Endothelial cell of umbilical vein (primary cell): Measurements from ENCODE around the gene RET. TPM values are rescaled to one million over a fixed set of nuclear protein-coding genes. Genes with fewer than 3 reads are reported as not detected.

ENCODE experiments used
- BruUV-seq: library from RNA; stranded (reverse); fragments of 400-500 nt; replicated peaks from 2 replicates; lab custom pipeline; 2021; lab: Mats Ljungman, UMichigan
- CTCF ChIA-PET: fragments of 300-600, 350-600 bp; sonication (Branson Sonifier 250); formaldehyde crosslinking; loops from one replicate; lab custom pipeline; 2021; ENCODE audit warnings: antibody characterized with exemption, inconsistent platforms; lab: Charles Lee
- POLR2A ChIA-PET: fragments of 300-600, 350-600 bp; sonication (Branson Sonifier 250); formaldehyde crosslinking; loops from one replicate; lab custom pipeline; 2021; ENCODE audit warnings: antibody characterized with exemption, inconsistent platforms; lab: Charles Lee
- DNase-seq: peaks from one replicate; pipeline ENCODE4 v3.0.0-alpha.2; 2011; ENCODE audit warnings: low read depth, low spot score
- FAIRE-seq: peaks from 2 replicates; lab custom pipeline; 2011; peaks lifted over from hg19 to GRCh38; lab: Jason Lieb, UNC
- H2AFZ ChIP-seq: 2 replicates; pipeline ENCODE4 v1.6.0; 2012; ENCODE audit warnings: low read depth, low read length, control low read depth, inconsistent platforms
- H3K27ac ChIP-seq: 2 replicates; pipeline ENCODE4 v1.5.1; 2011; ENCODE audit warnings: low read depth, mild to moderate bottlenecking, control low read depth, low read length, moderate library complexity; ENCODE audit not compliant: insufficient read depth
- H3K27me3 ChIP-seq, 2 experiments: 2 replicates each; pipeline versions ENCODE4 v1.6.0 to v1.6.1; 2011; ENCODE audit warnings: low read length in 2 of 2, mixed read lengths in 1 of 2; ENCODE audit not compliant: control insufficient read depth in 2 of 2, insufficient read depth in 2 of 2
- H3K36me3 ChIP-seq, 2 experiments: 2 replicates in 1 of 2; 3 replicates in 1 of 2; pipeline ENCODE4 v1.5.1; 2011; ENCODE audit warnings: low read length in 2 of 2, mild to moderate bottlenecking in 1 of 2, moderate library complexity in 1 of 2; ENCODE audit not compliant: control insufficient read depth in 2 of 2, insufficient read depth in 2 of 2; ENCODE audit errors: extremely low read depth in 1 of 2
- H3K4me1 ChIP-seq: 3 replicates; pipeline ENCODE4 v1.5.1; 2011; ENCODE audit warnings: mild to moderate bottlenecking, low read length; ENCODE audit not compliant: control insufficient read depth, insufficient read depth; ENCODE audit errors: extremely low read depth
- H3K4me2 ChIP-seq: 2 replicates; pipeline ENCODE4 v1.6.1; 2011; ENCODE audit warnings: low read length, control low read depth, mixed read lengths; ENCODE audit not compliant: insufficient read depth
- H3K4me3 ChIP-seq, 3 experiments: fragments of 200-600 bp in 1 of 3; sonication (generic), shearing (Covaris generic) in 1 of 3; replicated peaks in 1 of 3; 2 replicates each; pipeline ENCODE4 v1.5.1; 2011 to 2016; ENCODE audit warnings: control low read depth in 3 of 3, low read length in 3 of 3, mild to moderate bottlenecking in 2 of 3, inconsistent platforms in 1 of 3, low read depth in 1 of 3, moderate library complexity in 1 of 3; ENCODE audit not compliant: insufficient read depth in 1 of 3
- H3K79me2 ChIP-seq: 2 replicates; pipeline ENCODE4 v1.6.0; 2012; ENCODE audit warnings: low read length, inconsistent platforms; ENCODE audit not compliant: control insufficient read depth, insufficient read depth
- H3K9ac ChIP-seq: replicated peaks from 2 replicates; pipeline ENCODE3; 2011; ENCODE audit warnings: low read length, control low read depth; ENCODE audit not compliant: insufficient read depth; ENCODE audit errors: extremely low read depth
- H3K9me1 ChIP-seq: replicated peaks from 3 replicates; pipeline ENCODE4 v1.6.0; 2011; ENCODE audit warnings: mild to moderate bottlenecking, low read length; ENCODE audit not compliant: control insufficient read depth, insufficient read depth; ENCODE audit errors: extremely low read depth
- H3K9me3 ChIP-seq: replicated peaks from 2 replicates; pipeline ENCODE4 v1.5.1; 2012; ENCODE audit warnings: low read length, inconsistent platforms; ENCODE audit not compliant: control insufficient read depth, insufficient read depth
- H4K20me1 ChIP-seq: replicated peaks from 2 replicates; pipeline ENCODE3; 2011; ENCODE audit warnings: mild to moderate bottlenecking, low read length; ENCODE audit not compliant: control insufficient read depth, insufficient read depth; ENCODE audit errors: extremely low read depth
- EZH2 ChIP-seq: IDR thresholded peaks from 2 replicates; pipeline ENCODE4 v1.6.1; 2012; ENCODE audit warnings: borderline replicate concordance, low read depth, mild to moderate bottlenecking, moderate library complexity, low read length, inconsistent platforms; ENCODE audit not compliant: severe bottlenecking
- FOS ChIP-seq: IDR thresholded peaks from 2 replicates; pipeline ENCODE4 v1.6.1; 2011; ENCODE audit warnings: mild to moderate bottlenecking, low read length, moderate library complexity, borderline replicate concordance; ENCODE audit not compliant: insufficient read depth
- GATA2 ChIP-seq: IDR thresholded peaks from 2 replicates; pipeline ENCODE4 v1.7.0; 2011; ENCODE audit warnings: low read depth, mild to moderate bottlenecking, moderate library complexity, mixed read lengths, low read length; ENCODE audit not compliant: insufficient read length, insufficient read depth
- JUN ChIP-seq: IDR thresholded peaks from 2 replicates; pipeline ENCODE4 v1.6.1; 2011; ENCODE audit warnings: borderline replicate concordance, low read depth; ENCODE audit not compliant: insufficient read length, insufficient read depth
- POLR2A ChIP-seq: IDR thresholded peaks from 2 replicates; pipeline ENCODE4 v1.6.1; 2012; ENCODE audit warnings: low read depth, mild to moderate bottlenecking, control low read depth, low read length
- POLR2AphosphoS5 ChIP-seq: IDR thresholded peaks from 2 replicates; pipeline ENCODE4 v1.6.1; 2012; ENCODE audit warnings: low read depth, mild to moderate bottlenecking, control low read depth, low read length, moderate library complexity; ENCODE audit not compliant: insufficient read depth
- dilution Hi-C: fragments of 300-500 bp; cut with MboI; formaldehyde crosslinking; loops from one replicate; pipeline ENCODE4 v1.15.0; 2019; ENCODE audit warnings: low sequenced_read_pairs; ENCODE audit not compliant: extremely low pct_ligation_motif_present
- intact Hi-C: fragments of 100-400 bp; cut with micrococcal nuclease; formaldehyde crosslinking; loops from one replicate; pipeline ENCODE4 v1.10.0; 2022
- polyA plus RNA-seq, 4 experiments: library from polyadenylated mRNA; depleted of rRNA in 3 of 4; stranded (reverse) in 3 of 4; unstranded in 1 of 4; fragments of >200 nt; gene quantifications; 2 replicates each; pipeline versions ENCODE4 v1.2.1 to v1.2.3, GENCODE V29; 2011 to 2012; ENCODE audit warnings: missing spikeins in 1 of 4
- total RNA-seq: library from RNA; stranded (reverse); gene quantifications from 2 replicates; pipeline ENCODE4 v1.2.3, GENCODE V29; 2021
- TF ChIP-seq, protein P1 (sequence below): IDR thresholded peaks from 2 replicates; pipeline ENCODE4 v1.6.1; 2011; ENCODE audit not compliant: insufficient read depth, insufficient read length

RET gene
- total and polyA plus RNA-seq, 2 donors (not counting 3 experiments of a cell fraction or from before 2014, with no cell fraction given), result 0.04 to 0.22 TPM

DNA sequence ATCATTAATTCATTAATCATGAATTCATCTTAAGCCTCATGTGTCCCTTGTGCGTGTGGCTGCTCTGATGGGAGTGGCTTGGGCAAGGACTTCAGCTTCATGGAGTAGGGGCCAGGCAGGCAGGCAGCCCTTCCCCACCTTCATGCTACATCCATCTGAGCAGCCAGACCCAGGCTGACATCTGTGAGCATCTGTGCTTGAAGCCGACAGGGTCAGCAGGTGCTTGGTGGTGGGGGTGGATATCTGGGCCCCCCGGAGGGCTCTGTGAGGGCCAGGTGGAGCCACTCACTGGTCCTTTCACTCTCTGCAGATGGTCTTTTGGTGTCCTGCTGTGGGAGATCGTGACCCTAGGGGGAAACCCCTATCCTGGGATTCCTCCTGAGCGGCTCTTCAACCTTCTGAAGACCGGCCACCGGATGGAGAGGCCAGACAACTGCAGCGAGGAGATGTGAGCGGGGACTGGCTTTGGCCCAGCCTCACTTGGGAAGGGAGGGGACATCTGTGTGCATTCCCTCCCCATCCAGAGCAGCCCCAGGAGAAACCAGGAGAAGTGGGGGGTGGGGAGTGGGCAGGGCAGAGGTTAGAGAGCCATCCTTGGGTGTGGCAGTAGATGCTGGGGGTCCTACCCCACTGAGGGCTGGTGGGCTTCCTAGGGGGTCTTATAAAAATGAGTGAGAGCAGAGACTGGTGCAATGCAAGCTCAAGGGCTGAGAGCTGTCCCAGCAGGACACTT, 46.7 kb downstream of the RET start:
- Histone ChIP-seq H3K9ac (no peak overlapping the region), H3K27me3 (peaks cover 0 to 2% of the 10 kb centered on the region in 2 experiments), H3K9me3 (no peaks in the 10 kb centered on the region), H3K4me3 (no peak overlapping the region), H3K4me1 (peaks cover 3% of the 10 kb centered on the region), H2AFZ (no peak overlapping the region), H3K79me2 (no peaks in the 10 kb centered on the region), H3K4me2 (no peak overlapping the region), H4K20me1 (no peaks in the 10 kb centered on the region), H3K36me3 (no peaks in the 10 kb centered on the region), H3K9me1 (no peaks in the 10 kb centered on the region), H3K27ac (no peak overlapping the region)
- ChIA-PET CTCF (no interaction called here), POLR2A (no interaction called here)
- intact Hi-C loops (no loop called here), dilution Hi-C loops (no loop called here)
- no TSS peak for BruUV-seq
- TF ChIP-seq FOS (no peak), GATA2 (no peak), JUN (no peak), POLR2A (no peak), EZH2 (no peak), POLR2AphosphoS5 (no peak)
- FAIRE-seq (no peak), DNase-seq (no peak)

DNA sequence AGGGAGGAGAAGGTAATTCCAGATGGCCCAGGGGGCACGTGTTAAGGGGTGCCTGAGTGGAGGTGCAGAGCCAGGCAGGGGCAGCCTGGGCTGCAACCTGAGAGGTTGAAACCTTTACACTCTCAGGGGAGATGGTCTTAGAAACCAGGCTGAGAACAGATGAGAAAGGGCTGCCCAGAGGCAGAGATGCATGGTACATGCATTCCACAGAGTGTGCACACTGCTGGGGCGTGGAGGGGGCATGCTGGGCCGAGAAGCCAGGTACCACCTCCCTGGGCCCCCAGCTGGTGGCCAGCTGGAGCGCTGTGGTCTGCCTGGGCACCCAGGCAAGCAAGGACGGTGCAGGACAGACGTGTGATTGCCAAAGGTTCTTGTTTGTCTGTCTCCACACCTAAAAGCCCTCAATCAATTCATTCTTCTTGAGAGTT, 47.2 kb downstream of the RET start:
- H3K36me3 ChIP-seq, result no peaks in the 10 kb centered on the region
- intact Hi-C loops, result no loop called here
- no peak for FAIRE-seq
- H3K79me2 ChIP-seq, result no peaks in the 10 kb centered on the region
- H3K9me3 ChIP-seq, result no peaks in the 10 kb centered on the region
- ChIA-PET CTCF (no interaction called here), POLR2A (no interaction called here)
- no peak for DNase-seq
- H3K9me1 ChIP-seq, result no peaks in the 10 kb centered on the region
- no peaks in the 10 kb centered on the region for H4K20me1 ChIP-seq
- no peak for TF ChIP-seq JUN
- TF ChIP-seq FOS, result no peak
- TF ChIP-seq, protein P1, sequence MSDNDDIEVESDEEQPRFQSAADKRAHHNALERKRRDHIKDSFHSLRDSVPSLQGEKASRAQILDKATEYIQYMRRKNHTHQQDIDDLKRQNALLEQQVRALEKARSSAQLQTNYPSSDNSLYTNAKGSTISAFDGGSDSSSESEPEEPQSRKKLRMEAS, result no peak
- no peak for TF ChIP-seq GATA2
- TF ChIP-seq POLR2A, result no peak
- dilution Hi-C loops, result no loop called here
- peaks cover 0 to 2% of the 10 kb centered on the region in 2 experiments for H3K27me3 ChIP-seq
- peaks cover 3% of the 10 kb centered on the region for H3K4me1 ChIP-seq
- H3K4me2 ChIP-seq, result no peak overlapping the region
- H2AFZ ChIP-seq, result no peak overlapping the region
- no peak overlapping the region for H3K27ac ChIP-seq
- H3K9ac ChIP-seq, result no peak overlapping the region
- BruUV-seq, result no TSS peak
- no peak overlapping the region for H3K4me3 ChIP-seq
